Subcutaneous abdominal adipose tissue (tissue), 5 donors: ENCODE results near the gene SPECC1L.

Experiments used
- H3K27ac ChIP-seq: one replicate; pipeline ENCODE4 v1.7.0; 2013; ENCODE audit warnings: low read depth, mild to moderate bottlenecking, inconsistent platforms, low read length, moderate library complexity
- H3K27me3 ChIP-seq, 5 donors: one replicate each; pipeline ENCODE4 v1.7.0; 2013; ENCODE audit warnings: low read length in 5 of 5, inconsistent platforms in 1 of 5; ENCODE audit not compliant: control insufficient read depth in 5 of 5, insufficient read depth in 4 of 5
- H3K36me3 ChIP-seq, 5 donors: one replicate each; pipeline ENCODE4 v1.7.0; 2013; ENCODE audit warnings: low read length in 5 of 5; ENCODE audit not compliant: control insufficient read depth in 5 of 5, insufficient read depth in 5 of 5
- H3K4me1 ChIP-seq, 5 donors: one replicate each; pipeline ENCODE4 v1.7.0; 2013; ENCODE audit warnings: low read length in 5 of 5, mild to moderate bottlenecking in 3 of 5, moderate library complexity in 1 of 5; ENCODE audit not compliant: control insufficient read depth in 5 of 5, insufficient read depth in 5 of 5
- H3K4me3 ChIP-seq, 5 donors: one replicate each; pipeline ENCODE4 v1.7.0; 2013; ENCODE audit warnings: low read length in 5 of 5, low read depth in 1 of 5
- H3K9ac ChIP-seq, 5 donors: one replicate each; pipeline ENCODE4 v1.7.0; 2013; ENCODE audit warnings: low read length in 5 of 5, mild to moderate bottlenecking in 4 of 5, moderate library complexity in 3 of 5
- H3K9me3 ChIP-seq, 5 donors: one replicate each; pipeline ENCODE4 v1.7.0; 2013; ENCODE audit warnings: low read length in 5 of 5; ENCODE audit not compliant: control insufficient read depth in 5 of 5
- donor health status: healthy.
- donor health status: healthy.
- donor health status: healthy.
- donor health status: healthy.
- donor health status: healthy.

SPECC1L gene

GRCh38 chr22:24329453-24329852 is 58.8 kb downstream of the SPECC1L start:
- Histone ChIP-seq H3K27me3 (no peaks in the 10 kb centered on the region), H3K36me3 (peaks cover 8 to 32% (median 26%) of the 10 kb centered on the region in 5 donors), H3K4me3 (no peak overlapping the region), H3K4me1 (peaks cover 0 to 8% (median 4%) of the 10 kb centered on the region in 5 donors), H3K9me3 (no peaks in the 10 kb centered on the region), H3K27ac (no peak overlapping the region), H3K9ac (no peak overlapping the region)

GRCh38 chr22:24330636-24331035 is 60.0 kb downstream of the SPECC1L start:
- Histone ChIP-seq H3K4me1 (peaks cover 0 to 10% (median 0%) of the 10 kb centered on the region in 5 donors), H3K36me3 (peaks cover 17 to 42% (median 33%) of the 10 kb centered on the region in 5 donors), H3K4me3 (no peak overlapping the region), H3K27ac (no peak overlapping the region), H3K27me3 (no peaks in the 10 kb centered on the region), H3K9ac (no peak overlapping the region), H3K9me3 (no peaks in the 10 kb centered on the region)

- no peak overlapping the region for H3K4me3 ChIP-seq
- H3K27ac ChIP-seq = no peak overlapping the region
- H3K9ac ChIP-seq = no peak overlapping the region
- H3K36me3 ChIP-seq = peaks cover 16 to 39% (median 33%) of the 10 kb centered on the region in 5 donors
- no peaks in the 10 kb centered on the region for H3K27me3 ChIP-seq
- H3K9me3 ChIP-seq = no peaks in the 10 kb centered on the region
- peaks cover 0 to 10% (median 0%) of the 10 kb centered on the region in 5 donors for H3K4me1 ChIP-seq
These were observed 61.1 kb downstream of the SPECC1L start for GRCh38 chr22:24331468-24332440.

GRCh38 chr22:24333301-24333700 is 62.7 kb downstream of the SPECC1L start:
- Histone ChIP-seq H3K4me3 (no peak overlapping the region), H3K27ac (no peak overlapping the region), H3K9me3 (no peaks in the 10 kb centered on the region), H3K9ac (no peak overlapping the region), H3K36me3 (peaks cover 25 to 41% (median 34%) of the 10 kb centered on the region in 5 donors), H3K4me1 (peaks cover 0 to 14% (median 3%) of the 10 kb centered on the region in 5 donors), H3K27me3 (no peaks in the 10 kb centered on the region)

GRCh38 chr22:24335496-24335895 is 64.9 kb downstream of the SPECC1L start:
- peaks cover 26 to 40% (median 34%) of the 10 kb centered on the region in 5 donors for H3K36me3 ChIP-seq
- H3K4me3 ChIP-seq = no peak overlapping the region
- no peak overlapping the region for H3K9ac ChIP-seq
- peaks cover 0 to 29% (median 19%) of the 10 kb centered on the region in 5 donors for H3K4me1 ChIP-seq
- no peak overlapping the region for H3K27ac ChIP-seq
- no peaks in the 10 kb centered on the region for H3K27me3 ChIP-seq
- H3K9me3 ChIP-seq = no peaks in the 10 kb centered on the region

- Histone ChIP-seq H3K27me3 (no peaks in the 10 kb centered on the region), H3K36me3 (peaks cover 23 to 54% (median 42%) of the 10 kb centered on the region in 5 donors), H3K4me3 (no peak overlapping the region), H3K9me3 (no peaks in the 10 kb centered on the region), H3K9ac (no peak overlapping the region), H3K4me1 (peaks cover 0 to 29% (median 19%) of the 10 kb centered on the region in 5 donors), H3K27ac (no peak overlapping the region)
These were observed 67.4 kb downstream of the SPECC1L start for GRCh38 chr22:24337894-24338645.

GRCh38 chr22:24338726-24339451 is 68.3 kb downstream of the SPECC1L start:
- no peaks in the 10 kb centered on the region for H3K9me3 ChIP-seq
- peak overlapping the region; percentile 21 for H3K27ac ChIP-seq
- no peaks in the 10 kb centered on the region for H3K27me3 ChIP-seq
- H3K4me1 ChIP-seq = peaks cover 0 to 29% (median 19%) of the 10 kb centered on the region in 5 donors
- H3K9ac ChIP-seq = peak overlapping the region in 1 of 5 donors; percentile 28
- H3K4me3 ChIP-seq = no peak overlapping the region
- H3K36me3 ChIP-seq = peaks cover 23 to 54% (median 50%) of the 10 kb centered on the region in 5 donors

GRCh38 chr22:24339452-24339747 is 68.8 kb downstream of the SPECC1L start:
- no peak overlapping the region for H3K9ac ChIP-seq
- no peak overlapping the region for H3K4me3 ChIP-seq
- H3K9me3 ChIP-seq = no peaks in the 10 kb centered on the region
- H3K27me3 ChIP-seq = no peaks in the 10 kb centered on the region
- H3K27ac ChIP-seq = peak overlapping the region; percentile 21
- peaks cover 26 to 55% (median 52%) of the 10 kb centered on the region in 5 donors for H3K36me3 ChIP-seq
- H3K4me1 ChIP-seq = peaks cover 0 to 29% (median 19%) of the 10 kb centered on the region in 5 donors

GRCh38 chr22:24341627-24342026 is 71.0 kb downstream of the SPECC1L start:
- no peaks in the 10 kb centered on the region for H3K9me3 ChIP-seq
- H3K9ac ChIP-seq = no peak overlapping the region
- no peak overlapping the region for H3K4me3 ChIP-seq
- peaks cover 23 to 62% (median 44%) of the 10 kb centered on the region in 5 donors for H3K36me3 ChIP-seq
- peaks cover 0 to 19% (median 15%) of the 10 kb centered on the region in 5 donors for H3K4me1 ChIP-seq
- H3K27me3 ChIP-seq = no peaks in the 10 kb centered on the region
- no peak overlapping the region for H3K27ac ChIP-seq
